WTC11 (cell line): ENCODE data around the gene RPL11. TPM values are rescaled to one million over a fixed set of nuclear protein-coding genes. Genes with fewer than 3 reads are reported as not detected.
"Not testable (repeated sequence)": the region's sequence is repeated elsewhere in the genome, so short reads cannot be mapped to it uniquely, and the experiment has no call there.

Source experiments
- ATAC-seq: fragments of 200-7000 bp; cut with Tn5 transposase; 2 replicates; pipeline ENCODE4 v1.10.0; 2021; ENCODE audit warnings: mild to moderate bottlenecking, moderate library complexity
- CTCF ChIA-PET: fragments of 300-600 bp; sonication (Branson Sonifier 250); formaldehyde crosslinking; loops from one replicate; lab custom pipeline; 2021; ENCODE audit warnings: antibody characterized with exemption; lab: Charles Lee
- POLR2A ChIA-PET: fragments of 350-600 bp; sonication (Branson Sonifier 250); formaldehyde crosslinking; loops from one replicate; lab custom pipeline; 2021; ENCODE audit warnings: antibody characterized with exemption; lab: Charles Lee
- DNase-seq: peaks from one replicate; pipeline ENCODE4 v3.0.0; 2021; ENCODE audit warnings: low spot score
- H3K27ac Mint-ChIP-seq: 2 replicates; pipeline ENCODE4 v1.8.0; 2021; ENCODE audit warnings: mixed read lengths
- H3K27me3 Mint-ChIP-seq: 2 replicates; pipeline ENCODE4 v1.8.0; 2021; ENCODE audit warnings: low read depth, mild to moderate bottlenecking, moderate library complexity, mixed read lengths
- H3K36me3 Mint-ChIP-seq: 2 replicates; pipeline ENCODE4 v1.8.0; 2021; ENCODE audit warnings: mixed read lengths
- H3K4me1 Mint-ChIP-seq: 2 replicates; pipeline ENCODE4 v1.8.0; 2022; ENCODE audit warnings: mixed read lengths
- H3K4me3 Mint-ChIP-seq: 2 replicates; pipeline ENCODE4 v1.8.0; 2021; ENCODE audit warnings: mild to moderate bottlenecking, moderate library complexity, mixed read lengths
- H3K9me3 Mint-ChIP-seq: 2 replicates; pipeline ENCODE4 v1.8.0; 2021; ENCODE audit warnings: mixed read lengths
- EMX1 ChIP-seq: fragments of 250-450 bp; sonication (Bioruptor Pico); IDR thresholded peaks from 2 replicates; pipeline ENCODE4 v1.8.0; 2021; ENCODE audit warnings: mild to moderate bottlenecking
- FOXP1 ChIP-seq: sonication (generic); formaldehyde crosslinking; IDR thresholded peaks from 2 replicates; pipeline ENCODE4 v1.8.0; 2022; ENCODE audit warnings: missing genetic modification reagents, mild to moderate bottlenecking, moderate library complexity, borderline replicate concordance
- JAZF1 ChIP-seq: fragments of 250-450 bp; sonication (Bioruptor Pico); IDR thresholded peaks from 2 replicates; pipeline ENCODE4 v1.9.0; 2021; ENCODE audit warnings: moderate library complexity, mild to moderate bottlenecking, inconsistent platforms
- KAT7 ChIP-seq: sonication (generic); formaldehyde crosslinking; IDR thresholded peaks from 2 replicates; pipeline ENCODE4 v1.8.1; 2023; ENCODE audit warnings: missing genetic modification reagents, mild to moderate bottlenecking, borderline replicate concordance
- NR1H2 ChIP-seq: sonication (generic); formaldehyde crosslinking; IDR thresholded peaks from 2 replicates; pipeline ENCODE4 v1.9.0; 2021; ENCODE audit warnings: mild to moderate bottlenecking, moderate library complexity, missing genetic modification reagents
- RELA ChIP-seq: sonication (generic); formaldehyde crosslinking; IDR thresholded peaks from 2 replicates; pipeline ENCODE4 v1.8.1; 2022; ENCODE audit warnings: missing genetic modification reagents, mild to moderate bottlenecking, borderline replicate concordance
- RORB ChIP-seq: fragments of 250-450 bp; sonication (Bioruptor Pico); IDR thresholded peaks from 2 replicates; pipeline ENCODE4 v1.9.0; 2021; ENCODE audit warnings: mild to moderate bottlenecking
- ZNF219 ChIP-seq: sonication (generic); formaldehyde crosslinking; IDR thresholded peaks from 2 replicates; pipeline ENCODE4 v1.8.0; 2023; ENCODE audit warnings: missing genetic modification reagents, mild to moderate bottlenecking, borderline replicate concordance
- total RNA-seq: library from RNA; stranded (reverse); gene quantifications from 3 replicates; pipeline ENCODE4 v1.2.3, GENCODE V29; 2021
- TF ChIP-seq, protein P1 (sequence below): sonication (generic); formaldehyde crosslinking; IDR thresholded peaks from 2 replicates; pipeline ENCODE4 v1.8.1; 2023; ENCODE audit warnings: mild to moderate bottlenecking, missing genetic modification reagents
- TF ChIP-seq, protein P2 (sequence below): fragments of 250-450 bp; sonication (Bioruptor Pico); IDR thresholded peaks from 2 replicates; pipeline ENCODE4 v1.9.0; 2021; ENCODE audit warnings: mild to moderate bottlenecking, borderline replicate concordance
- TF ChIP-seq, protein P3 (sequence below): sonication (generic); formaldehyde crosslinking; IDR thresholded peaks from 2 replicates; pipeline ENCODE4 v1.8.0; 2023; ENCODE audit warnings: mild to moderate bottlenecking, missing genetic modification reagents
- TF ChIP-seq, protein P4 (sequence below): sonication (generic); formaldehyde crosslinking; IDR thresholded peaks from 2 replicates; pipeline ENCODE4 v1.8.1; 2023; ENCODE audit warnings: mild to moderate bottlenecking, moderate library complexity, missing genetic modification reagents

RPL11 gene
- total RNA-seq, 1 experiment from 2014 or later = 1,406 TPM

DNA sequence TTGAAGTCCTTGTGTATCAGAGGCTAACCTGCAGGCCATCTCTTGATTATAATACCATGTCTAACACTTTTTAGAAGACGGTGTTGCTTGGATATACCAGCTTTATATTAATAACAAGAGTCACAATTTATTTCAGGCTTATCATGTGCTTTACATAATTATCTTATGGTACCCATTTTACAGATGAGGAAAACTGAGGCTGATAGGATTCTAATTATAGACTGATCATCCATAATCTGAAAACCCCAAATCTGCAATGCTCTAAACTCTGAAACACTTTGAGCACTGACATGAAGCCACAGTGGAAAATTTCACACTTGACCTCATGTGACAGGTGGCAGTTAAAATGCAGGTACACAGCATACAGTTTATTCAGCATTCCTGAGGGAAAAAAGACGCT lies 7.2 kb upstream of the RPL11 start:
- no peaks in the 10 kb centered on the region for H3K4me1 Mint-ChIP-seq
- H3K27me3 Mint-ChIP-seq = peaks cover 31% of the 10 kb centered on the region
- H3K4me3 Mint-ChIP-seq = no peak overlapping the region
- DNase-seq = no peak
- ChIA-PET POLR2A (no interaction called here), CTCF (interaction anchor here (1.0 kb wide), 1 partner anchor 47 kb away, joined by 3 read pairs; no protein-coding TSS in a partner anchor)
- no peak for ATAC-seq
- peaks cover 7% of the 10 kb centered on the region; the same call in 1 of the 2 replicates for H3K9me3 Mint-ChIP-seq
- TF ChIP-seq, protein P1, sequence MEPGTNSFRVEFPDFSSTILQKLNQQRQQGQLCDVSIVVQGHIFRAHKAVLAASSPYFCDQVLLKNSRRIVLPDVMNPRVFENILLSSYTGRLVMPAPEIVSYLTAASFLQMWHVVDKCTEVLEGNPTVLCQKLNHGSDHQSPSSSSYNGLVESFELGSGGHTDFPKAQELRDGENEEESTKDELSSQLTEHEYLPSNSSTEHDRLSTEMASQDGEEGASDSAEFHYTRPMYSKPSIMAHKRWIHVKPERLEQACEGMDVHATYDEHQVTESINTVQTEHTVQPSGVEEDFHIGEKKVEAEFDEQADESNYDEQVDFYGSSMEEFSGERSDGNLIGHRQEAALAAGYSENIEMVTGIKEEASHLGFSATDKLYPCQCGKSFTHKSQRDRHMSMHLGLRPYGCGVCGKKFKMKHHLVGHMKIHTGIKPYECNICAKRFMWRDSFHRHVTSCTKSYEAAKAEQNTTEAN = no peak
- TF ChIP-seq, protein P2, sequence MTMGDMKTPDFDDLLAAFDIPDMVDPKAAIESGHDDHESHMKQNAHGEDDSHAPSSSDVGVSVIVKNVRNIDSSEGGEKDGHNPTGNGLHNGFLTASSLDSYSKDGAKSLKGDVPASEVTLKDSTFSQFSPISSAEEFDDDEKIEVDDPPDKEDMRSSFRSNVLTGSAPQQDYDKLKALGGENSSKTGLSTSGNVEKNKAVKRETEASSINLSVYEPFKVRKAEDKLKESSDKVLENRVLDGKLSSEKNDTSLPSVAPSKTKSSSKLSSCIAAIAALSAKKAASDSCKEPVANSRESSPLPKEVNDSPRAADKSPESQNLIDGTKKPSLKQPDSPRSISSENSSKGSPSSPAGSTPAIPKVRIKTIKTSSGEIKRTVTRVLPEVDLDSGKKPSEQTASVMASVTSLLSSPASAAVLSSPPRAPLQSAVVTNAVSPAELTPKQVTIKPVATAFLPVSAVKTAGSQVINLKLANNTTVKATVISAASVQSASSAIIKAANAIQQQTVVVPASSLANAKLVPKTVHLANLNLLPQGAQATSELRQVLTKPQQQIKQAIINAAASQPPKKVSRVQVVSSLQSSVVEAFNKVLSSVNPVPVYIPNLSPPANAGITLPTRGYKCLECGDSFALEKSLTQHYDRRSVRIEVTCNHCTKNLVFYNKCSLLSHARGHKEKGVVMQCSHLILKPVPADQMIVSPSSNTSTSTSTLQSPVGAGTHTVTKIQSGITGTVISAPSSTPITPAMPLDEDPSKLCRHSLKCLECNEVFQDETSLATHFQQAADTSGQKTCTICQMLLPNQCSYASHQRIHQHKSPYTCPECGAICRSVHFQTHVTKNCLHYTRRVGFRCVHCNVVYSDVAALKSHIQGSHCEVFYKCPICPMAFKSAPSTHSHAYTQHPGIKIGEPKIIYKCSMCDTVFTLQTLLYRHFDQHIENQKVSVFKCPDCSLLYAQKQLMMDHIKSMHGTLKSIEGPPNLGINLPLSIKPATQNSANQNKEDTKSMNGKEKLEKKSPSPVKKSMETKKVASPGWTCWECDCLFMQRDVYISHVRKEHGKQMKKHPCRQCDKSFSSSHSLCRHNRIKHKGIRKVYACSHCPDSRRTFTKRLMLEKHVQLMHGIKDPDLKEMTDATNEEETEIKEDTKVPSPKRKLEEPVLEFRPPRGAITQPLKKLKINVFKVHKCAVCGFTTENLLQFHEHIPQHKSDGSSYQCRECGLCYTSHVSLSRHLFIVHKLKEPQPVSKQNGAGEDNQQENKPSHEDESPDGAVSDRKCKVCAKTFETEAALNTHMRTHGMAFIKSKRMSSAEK (CRISPR knock-in tag) = no peak
- TF ChIP-seq KAT7 (no peak), EMX1 (no peak), JAZF1 (CRISPR knock-in tag) (no peak), FOXP1 (CRISPR knock-in tag) (no peak), RORB (no peak), RELA (CRISPR knock-in tag) (no peak), ZNF219 (CRISPR knock-in tag) (no peak), NR1H2 (CRISPR knock-in tag) (no peak)
- TF ChIP-seq, protein P3, sequence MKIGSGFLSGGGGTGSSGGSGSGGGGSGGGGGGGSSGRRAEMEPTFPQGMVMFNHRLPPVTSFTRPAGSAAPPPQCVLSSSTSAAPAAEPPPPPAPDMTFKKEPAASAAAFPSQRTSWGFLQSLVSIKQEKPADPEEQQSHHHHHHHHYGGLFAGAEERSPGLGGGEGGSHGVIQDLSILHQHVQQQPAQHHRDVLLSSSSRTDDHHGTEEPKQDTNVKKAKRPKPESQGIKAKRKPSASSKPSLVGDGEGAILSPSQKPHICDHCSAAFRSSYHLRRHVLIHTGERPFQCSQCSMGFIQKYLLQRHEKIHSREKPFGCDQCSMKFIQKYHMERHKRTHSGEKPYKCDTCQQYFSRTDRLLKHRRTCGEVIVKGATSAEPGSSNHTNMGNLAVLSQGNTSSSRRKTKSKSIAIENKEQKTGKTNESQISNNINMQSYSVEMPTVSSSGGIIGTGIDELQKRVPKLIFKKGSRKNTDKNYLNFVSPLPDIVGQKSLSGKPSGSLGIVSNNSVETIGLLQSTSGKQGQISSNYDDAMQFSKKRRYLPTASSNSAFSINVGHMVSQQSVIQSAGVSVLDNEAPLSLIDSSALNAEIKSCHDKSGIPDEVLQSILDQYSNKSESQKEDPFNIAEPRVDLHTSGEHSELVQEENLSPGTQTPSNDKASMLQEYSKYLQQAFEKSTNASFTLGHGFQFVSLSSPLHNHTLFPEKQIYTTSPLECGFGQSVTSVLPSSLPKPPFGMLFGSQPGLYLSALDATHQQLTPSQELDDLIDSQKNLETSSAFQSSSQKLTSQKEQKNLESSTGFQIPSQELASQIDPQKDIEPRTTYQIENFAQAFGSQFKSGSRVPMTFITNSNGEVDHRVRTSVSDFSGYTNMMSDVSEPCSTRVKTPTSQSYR (CRISPR knock-in tag) = no peak
- TF ChIP-seq, protein P4, sequence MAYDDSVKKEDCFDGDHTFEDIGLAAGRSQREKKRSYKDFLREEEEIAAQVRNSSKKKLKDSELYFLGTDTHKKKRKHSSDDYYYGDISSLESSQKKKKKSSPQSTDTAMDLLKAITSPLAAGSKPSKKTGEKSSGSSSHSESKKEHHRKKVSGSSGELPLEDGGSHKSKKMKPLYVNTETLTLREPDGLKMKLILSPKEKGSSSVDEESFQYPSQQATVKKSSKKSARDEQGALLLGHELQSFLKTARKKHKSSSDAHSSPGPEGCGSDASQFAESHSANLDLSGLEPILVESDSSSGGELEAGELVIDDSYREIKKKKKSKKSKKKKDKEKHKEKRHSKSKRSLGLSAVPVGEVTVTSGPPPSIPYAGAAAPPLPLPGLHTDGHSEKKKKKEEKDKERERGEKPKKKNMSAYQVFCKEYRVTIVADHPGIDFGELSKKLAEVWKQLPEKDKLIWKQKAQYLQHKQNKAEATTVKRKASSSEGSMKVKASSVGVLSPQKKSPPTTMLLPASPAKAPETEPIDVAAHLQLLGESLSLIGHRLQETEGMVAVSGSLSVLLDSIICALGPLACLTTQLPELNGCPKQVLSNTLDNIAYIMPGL (CRISPR knock-in tag) = no peak
- H3K36me3 Mint-ChIP-seq = 0 out of 2 replicates have a peak, but pooled peaks cover 2% of the 10 kb centered on the region
- H3K27ac Mint-ChIP-seq = no peak overlapping the region

DNA sequence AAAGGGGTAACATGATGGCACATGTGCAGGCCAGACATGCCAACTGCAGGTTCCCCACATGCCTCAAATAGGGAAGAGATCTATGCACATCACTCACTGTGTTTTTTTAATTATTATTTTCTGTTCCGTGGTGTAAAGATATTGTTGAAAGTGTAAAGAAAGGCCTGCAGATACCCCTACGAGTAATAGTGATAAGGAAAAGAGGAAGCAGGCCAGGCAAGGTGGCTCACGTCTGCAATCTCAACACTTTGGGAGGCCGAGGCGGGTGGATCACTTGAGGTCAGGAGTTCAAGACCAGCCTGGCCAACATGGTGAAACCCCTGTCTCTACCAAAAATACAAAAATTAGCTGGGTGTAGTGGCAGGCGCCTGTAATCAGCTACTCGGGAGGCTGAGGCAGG lies 6.4 kb upstream of the RPL11 start:
- DNase-seq, ATAC-seq, H3K27ac Mint-ChIP-seq, H3K4me3 Mint-ChIP-seq, CTCF ChIA-PET, H3K9me3 Mint-ChIP-seq, POLR2A ChIA-PET, H3K36me3 Mint-ChIP-seq, H3K4me1 Mint-ChIP-seq: not testable (repeated sequence)
- peaks cover 23% of the 10 kb centered on the region for H3K27me3 Mint-ChIP-seq

DNA sequence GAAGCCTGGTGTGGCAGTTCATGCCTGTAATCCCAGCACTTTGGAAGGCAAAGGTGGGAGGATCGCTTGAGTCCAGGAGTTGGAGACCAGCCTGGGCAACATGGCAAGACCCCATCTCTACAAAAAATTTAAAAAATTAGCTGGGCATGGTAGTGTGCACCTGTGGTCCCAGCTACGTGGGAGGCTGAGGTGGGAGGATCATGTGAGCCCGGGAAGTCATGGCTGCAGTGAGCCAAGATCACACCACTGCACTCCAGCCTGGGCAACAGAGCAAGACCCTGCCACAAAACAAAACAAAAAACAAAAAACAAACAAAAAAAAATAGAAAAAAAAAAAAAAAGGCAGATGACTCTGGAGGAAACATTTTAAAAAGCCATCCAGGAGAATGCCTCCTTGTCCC lies 3.9 kb upstream of the RPL11 start:
- H3K36me3 Mint-ChIP-seq, ATAC-seq, H3K4me3 Mint-ChIP-seq, H3K27ac Mint-ChIP-seq, POLR2A ChIA-PET, DNase-seq, H3K4me1 Mint-ChIP-seq, H3K9me3 Mint-ChIP-seq: not testable (repeated sequence)
- CTCF ChIA-PET = interaction anchor here (0.6 kb wide), 2 partner anchors 31 to 148 kb away, joined by 3 read pairs; no protein-coding TSS in a partner anchor
- H3K27me3 Mint-ChIP-seq = peaks cover 15% of the 10 kb centered on the region

DNA sequence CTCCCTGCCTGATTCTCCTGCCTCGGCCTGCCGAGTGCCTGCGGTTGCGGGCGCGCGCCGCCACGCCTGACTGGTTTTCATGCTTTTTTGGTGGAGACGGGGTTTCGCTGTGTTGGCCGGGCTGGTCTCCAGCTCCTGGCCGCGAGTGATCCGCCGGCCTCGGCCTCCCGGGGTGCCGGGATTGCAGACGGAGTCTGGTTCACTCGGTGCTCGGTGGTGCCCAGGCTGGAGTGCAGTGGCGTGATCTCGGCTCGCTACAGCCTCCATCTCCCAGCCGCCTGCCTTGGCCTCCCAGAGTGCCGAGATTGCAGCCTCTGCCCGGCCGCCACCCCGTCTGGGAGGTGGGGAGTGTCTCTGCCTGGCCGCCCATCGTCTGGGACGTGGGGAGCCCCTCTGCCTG lies 3.3 kb upstream of the RPL11 start:
- H3K9me3 Mint-ChIP-seq, DNase-seq, POLR2A ChIA-PET, ATAC-seq, H3K4me1 Mint-ChIP-seq, H3K4me3 Mint-ChIP-seq, H3K27ac Mint-ChIP-seq, CTCF ChIA-PET, H3K27me3 Mint-ChIP-seq: not testable (repeated sequence)
- H3K36me3 Mint-ChIP-seq = peaks cover 15% of the 10 kb centered on the region
